SU-DHL-6 (cell line): ENCODE measurements around the gene ANXA9.

Source experiments
- H2AFZ ChIP-seq: fragments of 200-600 bp; sonication (generic); 2 replicates; pipeline ENCODE4 v1.6.1; 2014; ENCODE audit warnings: low read depth, mild to moderate bottlenecking, moderate library complexity, mixed read lengths, antibody characterized with exemption, low read length; ENCODE audit not compliant: severe bottlenecking
- H3F3A ChIP-seq: fragments of 200-600 bp; shearing (Covaris generic); 2 replicates; pipeline ENCODE4 v1.6.0; 2016; ENCODE audit warnings: antibody characterized with exemption, mild to moderate bottlenecking; ENCODE audit not compliant: insufficient read depth
- H3K27ac ChIP-seq: fragments of 200-600 bp; sonication (generic); 2 replicates; pipeline ENCODE4 v1.5.1; 2016; ENCODE audit warnings: low read depth, mild to moderate bottlenecking, low read length, moderate library complexity, mixed read lengths
- H3K27me3 ChIP-seq: fragments of 200-600 bp; sonication (generic), shearing (Covaris generic); 2 replicates; pipeline ENCODE4 v1.6.0; 2014; ENCODE audit warnings: mild to moderate bottlenecking, low read length
- H3K36me3 ChIP-seq: fragments of 200-600 bp; sonication (generic); 2 replicates; pipeline ENCODE4 v1.6.1; 2014; ENCODE audit warnings: mild to moderate bottlenecking, low read length, mixed read lengths
- H3K4me2 ChIP-seq: fragments of 300-600, 200-600 bp; shearing (Covaris generic), sonication (generic); 2 replicates; pipeline ENCODE4 v1.6.0; 2014; ENCODE audit warnings: low read length, low read depth, mild to moderate bottlenecking; ENCODE audit not compliant: poor library complexity, severe bottlenecking
- H3K4me3 ChIP-seq: fragments of 200-600 bp; sonication (generic); 2 replicates; pipeline ENCODE4 v1.5.1; 2014; ENCODE audit warnings: antibody characterized with exemption, low read length, mild to moderate bottlenecking, mixed read lengths; ENCODE audit not compliant: insufficient read depth, poor library complexity, severe bottlenecking
- H3K79me2 ChIP-seq: fragments of 200-600 bp; sonication (generic); 2 replicates; pipeline ENCODE4 v1.6.1; 2014; ENCODE audit warnings: mild to moderate bottlenecking, low read length, moderate library complexity; ENCODE audit not compliant: insufficient read depth
- H3K9ac ChIP-seq: fragments of 200-600 bp; sonication (generic); 2 replicates; pipeline ENCODE4 v1.7.0; 2014; ENCODE audit warnings: mild to moderate bottlenecking, low read length
- H3K9me2 ChIP-seq: fragments of 200-600 bp; sonication (generic); replicated peaks from 2 replicates; pipeline ENCODE4 v1.6.1; 2014; ENCODE audit warnings: low read length; ENCODE audit not compliant: insufficient read depth
- H3K9me3 ChIP-seq: fragments of 200-600 bp; sonication (generic); 2 replicates; pipeline ENCODE4 v1.6.1; 2014; ENCODE audit warnings: low read length, mixed read lengths; ENCODE audit not compliant: insufficient read depth
- H4K20me1 ChIP-seq: fragments of 200-600 bp; sonication (generic); 2 replicates; pipeline ENCODE4 v1.6.1; 2014; ENCODE audit warnings: low read depth, mild to moderate bottlenecking, antibody characterized with exemption, low read length, moderate library complexity, mixed read lengths
- CTCF ChIP-seq: fragments of 200-600 bp; sonication (generic); IDR thresholded peaks from one replicate; pipeline ENCODE4 v1.5.1; 2017; ENCODE audit warnings: antibody characterized with exemption, mild to moderate bottlenecking, low read length, moderate library complexity; ENCODE audit not compliant: insufficient read depth, poor library complexity, severe bottlenecking
- EZH2phosphoT487 ChIP-seq: fragments of 200-600 bp; sonication (generic), shearing (Covaris generic); conservative IDR thresholded peaks from 2 replicates; pipeline ENCODE4 v1.6.1; 2018; ENCODE audit warnings: mild to moderate bottlenecking, antibody characterized with exemption, low read length, moderate library complexity, mixed read lengths

Gene ANXA9

GRCh38 chr1:151005729-151006319 is 23.7 kb downstream of the ANXA9 start:
- Histone ChIP-seq H3K36me3 (no peaks in the 10 kb centered on the region), H3K27me3 (no peaks in the 10 kb centered on the region), H3K4me3 (peak overlapping the region; percentile 48), H3K79me2 (peaks cover 12% of the 10 kb centered on the region; the same call in 1 of the 2 replicates), H3K9me3 (no peaks in the 10 kb centered on the region), H3F3A (peaks cover 8% of the 10 kb centered on the region; the same call in 1 of the 2 replicates), H2AFZ (peak overlapping the region; percentile 79), H3K27ac (no peak overlapping the region), H3K9ac (peak overlapping the region; percentile 60), H3K9me2 (no peaks in the 10 kb centered on the region), H4K20me1 (no peaks in the 10 kb centered on the region), H3K4me2 (peak overlapping the region; percentile 60)
- no peak for TF ChIP-seq EZH2phosphoT487

GRCh38 chr1:151006327-151007052 is 24.4 kb downstream of the ANXA9 start, which contains the start of gene MINDY1:
Gene MINDY1 (minus strand): TSS chr1:151006902. CDS start chr1:151002617, 4,285 bp downstream.
- H3K27me3 ChIP-seq, result no peaks in the 10 kb centered on the region
- H3K36me3 ChIP-seq, result no peaks in the 10 kb centered on the region
- H3K4me2 ChIP-seq, result peak within 1 kb of the TSS; percentile 75
- no peaks in the 10 kb centered on the region for H3K9me3 ChIP-seq
- no peaks in the 10 kb centered on the region for H3K9me2 ChIP-seq
- no peaks in the 10 kb centered on the region for H4K20me1 ChIP-seq
- peaks cover 8% of the 10 kb centered on the region; the same call in 1 of the 2 replicates for H3F3A ChIP-seq
- peak within 1 kb of the TSS; percentile 85 for H2AFZ ChIP-seq
- H3K9ac ChIP-seq, result peak within 1 kb of the TSS; percentile 83
- H3K4me3 ChIP-seq, result peak within 1 kb of the TSS; percentile 48
- H3K27ac ChIP-seq, result peak within 1 kb of the TSS; percentile 51
- H3K79me2 ChIP-seq, result peaks cover 12% of the 10 kb centered on the region; the same call in 1 of the 2 replicates
- no peak for TF ChIP-seq CTCF
- TF ChIP-seq EZH2phosphoT487, result no peak

DNA sequence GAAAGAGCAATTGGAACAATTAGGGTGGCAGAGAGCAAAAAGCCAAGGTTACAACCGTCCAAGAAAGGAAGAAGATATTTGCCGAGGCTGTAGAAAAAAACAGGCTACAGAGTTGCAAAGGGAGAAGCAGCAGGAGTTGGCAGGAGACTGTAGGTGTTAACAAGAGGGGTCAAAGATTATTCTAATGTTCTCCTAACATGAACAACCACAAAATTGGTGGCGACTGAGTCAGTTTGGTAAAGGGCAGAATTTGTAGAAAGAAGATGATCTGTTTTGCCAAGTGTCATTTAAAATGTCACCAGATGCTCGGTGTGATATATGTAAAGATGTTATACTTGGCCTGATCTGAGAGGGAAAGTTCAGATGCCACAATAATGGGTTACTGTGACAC is 25.8 kb downstream of the ANXA9 start:
- H3K36me3 ChIP-seq, result no peaks in the 10 kb centered on the region
- peaks cover 12% of the 10 kb centered on the region; the same call in 1 of the 2 replicates for H3K79me2 ChIP-seq
- peaks cover 8% of the 10 kb centered on the region; the same call in 1 of the 2 replicates for H3F3A ChIP-seq
- no peaks in the 10 kb centered on the region for H3K27me3 ChIP-seq
- H3K4me3 ChIP-seq, result peak overlapping the region; percentile 87
- H4K20me1 ChIP-seq, result no peaks in the 10 kb centered on the region
- H3K9me2 ChIP-seq, result no peaks in the 10 kb centered on the region
- peak overlapping the region; percentile 75 for H3K4me2 ChIP-seq
- H2AFZ ChIP-seq, result peak overlapping the region; percentile 85
- TF ChIP-seq EZH2phosphoT487 (no peak), CTCF (no peak)
- peak overlapping the region; percentile 51 for H3K27ac ChIP-seq
- H3K9ac ChIP-seq, result peak overlapping the region; percentile 83
- no peaks in the 10 kb centered on the region for H3K9me3 ChIP-seq
